ENCODE results near the gene OPCML. TPM values are rescaled to one million over a fixed set of nuclear protein-coding genes. Genes with fewer than 3 reads are reported as not detected.

The OPCML gene
- total and polyA plus RNA-seq, 2 experiments from 2014 or later: 1.2 to 4.4 TPM

DNA sequence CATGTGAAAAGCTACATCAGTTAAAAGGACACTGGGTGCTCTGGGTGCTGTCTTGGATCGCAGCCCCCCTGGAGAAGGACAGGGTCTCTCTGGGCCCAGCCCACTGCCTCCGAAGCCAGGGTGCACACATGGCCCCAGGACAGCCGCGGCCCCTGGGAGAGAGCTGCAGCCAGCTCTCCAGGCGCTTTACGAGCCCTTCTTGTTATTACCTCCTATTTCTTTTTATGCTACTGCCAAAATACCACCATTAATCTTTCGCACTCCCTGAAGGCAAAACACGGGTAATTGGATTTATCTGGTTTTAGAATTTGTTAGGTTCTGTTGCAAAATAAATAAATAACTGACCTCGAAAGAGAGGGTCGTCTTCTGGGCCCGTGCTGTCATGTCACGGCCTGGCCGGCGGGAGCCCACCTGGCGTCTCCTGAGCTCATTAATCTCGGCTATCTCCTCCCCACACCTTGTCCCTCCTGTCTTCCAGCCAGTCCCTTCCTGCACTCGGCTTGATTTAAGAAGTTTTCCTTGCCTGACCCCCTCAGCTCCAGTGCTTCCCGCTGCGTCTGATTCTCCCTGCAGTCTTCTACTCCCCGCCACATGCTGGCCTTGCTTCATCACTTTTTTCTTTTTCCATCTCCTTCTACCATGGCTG is 611.7 kb downstream of the OPCML start:
- ATAC-seq (no peak), DNase-seq (ENCODE audit: low spot score) (no peak)
- Histone ChIP-seq H3K79me2 (replicated peaks; ENCODE audit: insufficient read depth) (no peaks in the 10 kb centered on the region), H3K27ac (ENCODE audit: low read depth) (no peak overlapping the region), H3K27me3 (ENCODE audit: insufficient read depth) (no peaks in the 10 kb centered on the region), H3K4me1 (ENCODE audit: insufficient read depth) (no peaks in the 10 kb centered on the region; the same call in 1 of the 2 replicates), H3F3A (replicated peaks; ENCODE audit: low read depth) (no peaks in the 10 kb centered on the region), H3K36me3 (ENCODE audit: insufficient read depth) (no peaks in the 10 kb centered on the region), H3K9me2 (ENCODE audit: insufficient read depth) (no peaks in the 10 kb centered on the region; the same call in 1 of the 2 replicates), H4K20me1 (replicated peaks; ENCODE audit: insufficient read depth) (no peaks in the 10 kb centered on the region), H3K4me2 (no peak overlapping the region), H2AFZ (no peak overlapping the region), H3K4me3 (no peak overlapping the region)
- no peak for TF ChIP-seq NANOG (IDR thresholded peaks at IDR 0.05; ENCODE audit: borderline replicate concordance)
- TF ChIP-seq JUNB (IDR thresholded peaks at IDR 0.05; ENCODE audit: unreplicated experiment): no peak
- TF ChIP-seq, protein P1, sequence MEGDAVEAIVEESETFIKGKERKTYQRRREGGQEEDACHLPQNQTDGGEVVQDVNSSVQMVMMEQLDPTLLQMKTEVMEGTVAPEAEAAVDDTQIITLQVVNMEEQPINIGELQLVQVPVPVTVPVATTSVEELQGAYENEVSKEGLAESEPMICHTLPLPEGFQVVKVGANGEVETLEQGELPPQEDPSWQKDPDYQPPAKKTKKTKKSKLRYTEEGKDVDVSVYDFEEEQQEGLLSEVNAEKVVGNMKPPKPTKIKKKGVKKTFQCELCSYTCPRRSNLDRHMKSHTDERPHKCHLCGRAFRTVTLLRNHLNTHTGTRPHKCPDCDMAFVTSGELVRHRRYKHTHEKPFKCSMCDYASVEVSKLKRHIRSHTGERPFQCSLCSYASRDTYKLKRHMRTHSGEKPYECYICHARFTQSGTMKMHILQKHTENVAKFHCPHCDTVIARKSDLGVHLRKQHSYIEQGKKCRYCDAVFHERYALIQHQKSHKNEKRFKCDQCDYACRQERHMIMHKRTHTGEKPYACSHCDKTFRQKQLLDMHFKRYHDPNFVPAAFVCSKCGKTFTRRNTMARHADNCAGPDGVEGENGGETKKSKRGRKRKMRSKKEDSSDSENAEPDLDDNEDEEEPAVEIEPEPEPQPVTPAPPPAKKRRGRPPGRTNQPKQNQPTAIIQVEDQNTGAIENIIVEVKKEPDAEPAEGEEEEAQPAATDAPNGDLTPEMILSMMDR (conservative IDR thresholded peaks at IDR 0.05; ENCODE audit: low read depth in 2 of 2): no peak
- TF ChIP-seq, protein P2, sequence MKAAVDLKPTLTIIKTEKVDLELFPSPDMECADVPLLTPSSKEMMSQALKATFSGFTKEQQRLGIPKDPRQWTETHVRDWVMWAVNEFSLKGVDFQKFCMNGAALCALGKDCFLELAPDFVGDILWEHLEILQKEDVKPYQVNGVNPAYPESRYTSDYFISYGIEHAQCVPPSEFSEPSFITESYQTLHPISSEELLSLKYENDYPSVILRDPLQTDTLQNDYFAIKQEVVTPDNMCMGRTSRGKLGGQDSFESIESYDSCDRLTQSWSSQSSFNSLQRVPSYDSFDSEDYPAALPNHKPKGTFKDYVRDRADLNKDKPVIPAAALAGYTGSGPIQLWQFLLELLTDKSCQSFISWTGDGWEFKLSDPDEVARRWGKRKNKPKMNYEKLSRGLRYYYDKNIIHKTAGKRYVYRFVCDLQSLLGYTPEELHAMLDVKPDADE (IDR thresholded peaks at IDR 0.05): no peak
- TF ChIP-seq, protein P3, sequence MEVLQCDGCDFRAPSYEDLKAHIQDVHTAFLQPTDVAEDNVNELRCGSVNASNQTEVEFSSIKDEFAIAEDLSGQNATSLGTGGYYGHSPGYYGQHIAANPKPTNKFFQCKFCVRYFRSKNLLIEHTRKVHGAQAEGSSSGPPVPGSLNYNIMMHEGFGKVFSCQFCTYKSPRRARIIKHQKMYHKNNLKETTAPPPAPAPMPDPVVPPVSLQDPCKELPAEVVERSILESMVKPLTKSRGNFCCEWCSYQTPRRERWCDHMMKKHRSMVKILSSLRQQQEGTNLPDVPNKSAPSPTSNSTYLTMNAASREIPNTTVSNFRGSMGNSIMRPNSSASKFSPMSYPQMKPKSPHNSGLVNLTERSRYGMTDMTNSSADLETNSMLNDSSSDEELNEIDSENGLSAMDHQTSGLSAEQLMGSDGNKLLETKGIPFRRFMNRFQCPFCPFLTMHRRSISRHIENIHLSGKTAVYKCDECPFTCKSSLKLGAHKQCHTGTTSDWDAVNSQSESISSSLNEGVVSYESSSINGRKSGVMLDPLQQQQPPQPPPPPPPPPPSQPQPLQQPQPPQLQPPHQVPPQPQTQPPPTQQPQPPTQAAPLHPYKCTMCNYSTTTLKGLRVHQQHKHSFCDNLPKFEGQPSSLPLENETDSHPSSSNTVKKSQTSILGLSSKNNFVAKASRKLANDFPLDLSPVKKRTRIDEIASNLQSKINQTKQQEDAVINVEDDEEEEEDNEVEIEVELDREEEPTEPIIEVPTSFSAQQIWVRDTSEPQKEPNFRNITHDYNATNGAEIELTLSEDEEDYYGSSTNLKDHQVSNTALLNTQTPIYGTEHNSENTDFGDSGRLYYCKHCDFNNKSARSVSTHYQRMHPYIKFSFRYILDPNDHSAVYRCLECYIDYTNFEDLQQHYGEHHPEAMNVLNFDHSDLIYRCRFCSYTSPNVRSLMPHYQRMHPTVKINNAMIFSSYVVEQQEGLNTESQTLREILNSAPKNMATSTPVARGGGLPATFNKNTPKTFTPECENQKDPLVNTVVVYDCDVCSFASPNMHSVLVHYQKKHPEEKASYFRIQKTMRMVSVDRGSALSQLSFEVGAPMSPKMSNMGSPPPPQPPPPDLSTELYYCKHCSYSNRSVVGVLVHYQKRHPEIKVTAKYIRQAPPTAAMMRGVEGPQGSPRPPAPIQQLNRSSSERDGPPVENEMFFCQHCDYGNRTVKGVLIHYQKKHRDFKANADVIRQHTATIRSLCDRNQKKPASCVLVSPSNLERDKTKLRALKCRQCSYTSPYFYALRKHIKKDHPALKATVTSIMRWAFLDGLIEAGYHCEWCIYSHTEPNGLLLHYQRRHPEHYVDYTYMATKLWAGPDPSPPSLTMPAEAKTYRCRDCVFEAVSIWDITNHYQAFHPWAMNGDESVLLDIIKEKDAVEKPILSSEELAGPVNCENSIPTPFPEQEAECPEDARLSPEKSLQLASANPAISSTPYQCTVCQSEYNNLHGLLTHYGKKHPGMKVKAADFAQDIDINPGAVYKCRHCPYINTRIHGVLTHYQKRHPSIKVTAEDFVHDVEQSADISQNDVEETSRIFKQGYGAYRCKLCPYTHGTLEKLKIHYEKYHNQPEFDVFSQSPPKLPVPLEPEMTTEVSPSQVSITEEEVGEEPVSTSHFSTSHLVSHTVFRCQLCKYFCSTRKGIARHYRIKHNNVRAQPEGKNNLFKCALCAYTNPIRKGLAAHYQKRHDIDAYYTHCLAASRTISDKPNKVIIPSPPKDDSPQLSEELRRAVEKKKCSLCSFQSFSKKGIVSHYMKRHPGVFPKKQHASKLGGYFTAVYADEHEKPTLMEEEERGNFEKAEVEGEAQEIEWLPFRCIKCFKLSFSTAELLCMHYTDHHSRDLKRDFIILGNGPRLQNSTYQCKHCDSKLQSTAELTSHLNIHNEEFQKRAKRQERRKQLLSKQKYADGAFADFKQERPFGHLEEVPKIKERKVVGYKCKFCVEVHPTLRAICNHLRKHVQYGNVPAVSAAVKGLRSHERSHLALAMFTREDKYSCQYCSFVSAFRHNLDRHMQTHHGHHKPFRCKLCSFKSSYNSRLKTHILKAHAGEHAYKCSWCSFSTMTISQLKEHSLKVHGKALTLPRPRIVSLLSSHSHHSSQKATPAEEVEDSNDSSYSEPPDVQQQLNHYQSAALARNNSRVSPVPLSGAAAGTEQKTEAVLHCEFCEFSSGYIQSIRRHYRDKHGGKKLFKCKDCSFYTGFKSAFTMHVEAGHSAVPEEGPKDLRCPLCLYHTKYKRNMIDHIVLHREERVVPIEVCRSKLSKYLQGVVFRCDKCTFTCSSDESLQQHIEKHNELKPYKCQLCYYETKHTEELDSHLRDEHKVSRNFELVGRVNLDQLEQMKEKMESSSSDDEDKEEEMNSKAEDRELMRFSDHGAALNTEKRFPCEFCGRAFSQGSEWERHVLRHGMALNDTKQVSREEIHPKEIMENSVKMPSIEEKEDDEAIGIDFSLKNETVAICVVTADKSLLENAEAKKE (CRISPR knock-in tag; IDR thresholded peaks at IDR 0.05): no peak
- TF ChIP-seq POLR2AphosphoS5 (IDR thresholded peaks at IDR 0.05; ENCODE audit: low read depth): no peak
- no peak for TF ChIP-seq STAT1 (IDR thresholded peaks at IDR 0.05; ENCODE audit: unreplicated experiment)
- TF ChIP-seq ZNF114 (CRISPR knock-in tag; IDR thresholded peaks at IDR 0.05): no peak
- no peak for TF ChIP-seq ZNF331 (CRISPR knock-in tag; IDR thresholded peaks at IDR 0.05; ENCODE audit: low read depth)
- TF ChIP-seq EZH2 (IDR thresholded peaks at IDR 0.05; ENCODE audit: low read depth, unreplicated experiment): no peak
- TF ChIP-seq, protein P4, sequence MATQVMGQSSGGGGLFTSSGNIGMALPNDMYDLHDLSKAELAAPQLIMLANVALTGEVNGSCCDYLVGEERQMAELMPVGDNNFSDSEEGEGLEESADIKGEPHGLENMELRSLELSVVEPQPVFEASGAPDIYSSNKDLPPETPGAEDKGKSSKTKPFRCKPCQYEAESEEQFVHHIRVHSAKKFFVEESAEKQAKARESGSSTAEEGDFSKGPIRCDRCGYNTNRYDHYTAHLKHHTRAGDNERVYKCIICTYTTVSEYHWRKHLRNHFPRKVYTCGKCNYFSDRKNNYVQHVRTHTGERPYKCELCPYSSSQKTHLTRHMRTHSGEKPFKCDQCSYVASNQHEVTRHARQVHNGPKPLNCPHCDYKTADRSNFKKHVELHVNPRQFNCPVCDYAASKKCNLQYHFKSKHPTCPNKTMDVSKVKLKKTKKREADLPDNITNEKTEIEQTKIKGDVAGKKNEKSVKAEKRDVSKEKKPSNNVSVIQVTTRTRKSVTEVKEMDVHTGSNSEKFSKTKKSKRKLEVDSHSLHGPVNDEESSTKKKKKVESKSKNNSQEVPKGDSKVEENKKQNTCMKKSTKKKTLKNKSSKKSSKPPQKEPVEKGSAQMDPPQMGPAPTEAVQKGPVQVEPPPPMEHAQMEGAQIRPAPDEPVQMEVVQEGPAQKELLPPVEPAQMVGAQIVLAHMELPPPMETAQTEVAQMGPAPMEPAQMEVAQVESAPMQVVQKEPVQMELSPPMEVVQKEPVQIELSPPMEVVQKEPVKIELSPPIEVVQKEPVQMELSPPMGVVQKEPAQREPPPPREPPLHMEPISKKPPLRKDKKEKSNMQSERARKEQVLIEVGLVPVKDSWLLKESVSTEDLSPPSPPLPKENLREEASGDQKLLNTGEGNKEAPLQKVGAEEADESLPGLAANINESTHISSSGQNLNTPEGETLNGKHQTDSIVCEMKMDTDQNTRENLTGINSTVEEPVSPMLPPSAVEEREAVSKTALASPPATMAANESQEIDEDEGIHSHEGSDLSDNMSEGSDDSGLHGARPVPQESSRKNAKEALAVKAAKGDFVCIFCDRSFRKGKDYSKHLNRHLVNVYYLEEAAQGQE (IDR thresholded peaks at IDR 0.05; ENCODE audit: unreplicated experiment): no peak
- TF ChIP-seq CREB1 (CRISPR knock-in tag; IDR thresholded peaks at IDR 0.05; ENCODE audit: low read depth): no peak
- TF ChIP-seq EZH2phosphoT487 (IDR thresholded peaks at IDR 0.05; ENCODE audit: unreplicated experiment): no peak
- H3K27me3 Mint-ChIP-seq (ENCODE audit: insufficient read depth, low read depth, poor library complexity): no peaks in the 10 kb centered on the region
- no peak overlapping the region for H3K27ac Mint-ChIP-seq
- H3K4me1 Mint-ChIP-seq: no peaks in the 10 kb centered on the region
- H3K9me3 Mint-ChIP-seq: no peaks in the 10 kb centered on the region
- H3K36me3 Mint-ChIP-seq (ENCODE audit: low read depth): no peaks in the 10 kb centered on the region
- no peak overlapping the region for H3K4me3 Mint-ChIP-seq

All from GM23338 (cell line).